Stimulated activated CD8-positive, alpha-beta memory T cell treated with anti-CD3 and anti-CD28 coated beads, Interleukin-12 subunit alpha, Interleukin-12 subunit beta, amount 100 ng/mL, for 24 hours (primary cell): ENCODE measurements around the gene KIAA0513.
"Not testable (repeated sequence)": the region's sequence is repeated elsewhere in the genome, so short reads cannot be mapped to it uniquely, and the experiment has no call there.

Experiments used
- DNase-seq: peaks from one replicate; pipeline ENCODE4 v3.0.0-alpha.2; 2020; ENCODE audit errors: extremely low read depth

KIAA0513 gene

GRCh38 chr16:85028685-85029407, 1.3 kb downstream of the KIAA0513 start:
- DNase-seq: peak; percentile 28

- no peak for DNase-seq
Observed at GRCh38 chr16:85029408-85029784, 1.8 kb downstream of the KIAA0513 start.

GRCh38 chr16:85029981-85030401, 2.4 kb downstream of the KIAA0513 start:
- no peak for DNase-seq

GRCh38 chr16:85031451-85031850, 3.9 kb downstream of the KIAA0513 start:
- no peak for DNase-seq

- not testable (repeated sequence) for DNase-seq
Observed at GRCh38 chr16:85032187-85032586, 4.6 kb downstream of the KIAA0513 start.

- no peak for DNase-seq
Observed at GRCh38 chr16:85033171-85033570, 5.6 kb downstream of the KIAA0513 start.

GRCh38 chr16:85034591-85035433, 7.2 kb downstream of the KIAA0513 start:
- DNase-seq: no peak

GRCh38 chr16:85036236-85037049, 8.8 kb downstream of the KIAA0513 start:
- no peak for DNase-seq

GRCh38 chr16:85037050-85037410, 9.4 kb downstream of the KIAA0513 start:
- DNase-seq: no peak

- no peak for DNase-seq
Observed at GRCh38 chr16:85037721-85038120, 10.1 kb downstream of the KIAA0513 start.

GRCh38 chr16:85040685-85041084, 13.1 kb downstream of the KIAA0513 start:
- no peak for DNase-seq

- DNase-seq: no peak
Observed at GRCh38 chr16:85041219-85042166, 13.9 kb downstream of the KIAA0513 start.

GRCh38 chr16:85042167-85042526, 14.6 kb downstream of the KIAA0513 start:
- DNase-seq: no peak

- no peak for DNase-seq
Observed at GRCh38 chr16:85042606-85043005, 15.0 kb downstream of the KIAA0513 start.

GRCh38 chr16:85045077-85045476, 17.5 kb downstream of the KIAA0513 start:
- DNase-seq: no peak

- no peak for DNase-seq
Observed at GRCh38 chr16:85045641-85046471, 18.3 kb downstream of the KIAA0513 start.

GRCh38 chr16:85046472-85046916, 18.9 kb downstream of the KIAA0513 start:
- DNase-seq: no peak

- DNase-seq: no peak
Observed at GRCh38 chr16:85046931-85047866, 19.6 kb downstream of the KIAA0513 start.

- no peak for DNase-seq
Observed at GRCh38 chr16:85047867-85048455, 20.4 kb downstream of the KIAA0513 start.
